Liver (tissue), 3 donors: Measurements from ENCODE around the gene DPY19L1.

Experiments used
- CTCF ChIP-seq: fragments of 150-350 bp; IDR thresholded peaks from 2 replicates; pipeline ENCODE4 v1.5.1; 2017; ENCODE audit warnings: improper control_type of control experiment, low read depth, low read length; ENCODE audit not compliant: missing input control
- EGR1 ChIP-seq, 2 donors: IDR thresholded peaks; 2 replicates each; pipeline ENCODE4 v1.6.1; 2016 to 2018; ENCODE audit warnings: antibody characterized with exemption in 2 of 2, low read depth in 2 of 2
- MAX ChIP-seq: IDR thresholded peaks from 2 replicates; pipeline ENCODE4 v1.6.1; 2016; ENCODE audit warnings: antibody characterized with exemption
- RAD21 ChIP-seq, 2 donors: IDR thresholded peaks; 2 replicates each; pipeline ENCODE4 v1.6.1; 2016; ENCODE audit warnings: antibody characterized with exemption in 2 of 2, mild to moderate bottlenecking in 2 of 2
- SP1 ChIP-seq: IDR thresholded peaks from 2 replicates; pipeline ENCODE4 v1.6.1; 2018; ENCODE audit warnings: antibody characterized with exemption, mild to moderate bottlenecking
- TAF1 ChIP-seq: conservative IDR thresholded peaks from 2 replicates; pipeline ENCODE4 v1.6.1; 2016; ENCODE audit warnings: antibody characterized with exemption, mild to moderate bottlenecking
- YY1 ChIP-seq: IDR thresholded peaks from 2 replicates; pipeline ENCODE4 v1.6.1; 2016; ENCODE audit warnings: antibody characterized with exemption, mild to moderate bottlenecking
- donor health status: healthy.
- donor health status: healthy.

GRCh38 chr7:34991938-34992840 is 45.1 kb downstream of the DPY19L1 start:
- TF ChIP-seq MAX (no peak), CTCF (no peak), EGR1 (IDR thresholded peaks at IDR 0.05; ENCODE audit: low read depth in 2 of 2) (no peak), SP1 (no peak), RAD21 (IDR thresholded peaks at IDR 0.05) (no peak), YY1 (no peak), TAF1 (no peak)
